GM18499 (cell line): ENCODE results near the gene CACNA1B.

ENCODE experiments used
- ATAC-seq: cut with Tn5 transposase; IDR thresholded peaks from one replicate; pipeline ENCODE4 v1.9.1; 2021; ENCODE audit warnings: moderate number of reproducible peaks; ENCODE audit not compliant: insufficient read depth, unreplicated experiment

The CACNA1B gene

GRCh38 chr9:138023394-138024124 lies 146.0 kb downstream of the CACNA1B start:
- no peak for ATAC-seq

GRCh38 chr9:138024131-138024530 lies 146.5 kb downstream of the CACNA1B start:
- ATAC-seq: no peak

GRCh38 chr9:138024831-138025291 lies 147.3 kb downstream of the CACNA1B start:
- ATAC-seq: no peak

GRCh38 chr9:138025417-138025816 lies 147.8 kb downstream of the CACNA1B start:
- no peak for ATAC-seq

GRCh38 chr9:138025908-138026307 lies 148.3 kb downstream of the CACNA1B start:
- no peak for ATAC-seq

GRCh38 chr9:138028596-138028995 lies 151.0 kb downstream of the CACNA1B start:
- no peak for ATAC-seq

- ATAC-seq: no peak
These were observed 153.6 kb downstream of the CACNA1B start for GRCh38 chr9:138031186-138031585.

GRCh38 chr9:138033950-138034349 lies 156.4 kb downstream of the CACNA1B start:
- ATAC-seq: no peak

GRCh38 chr9:138037140-138037539 lies 159.6 kb downstream of the CACNA1B start:
- no peak for ATAC-seq

GRCh38 chr9:138038244-138038671 lies 160.7 kb downstream of the CACNA1B start:
- no peak for ATAC-seq

- no peak for ATAC-seq
These were observed 163.2 kb downstream of the CACNA1B start for GRCh38 chr9:138040446-138041430.

GRCh38 chr9:138042146-138042545 lies 164.6 kb downstream of the CACNA1B start:
- no peak for ATAC-seq

- ATAC-seq: no peak
These were observed 165.1 kb downstream of the CACNA1B start for GRCh38 chr9:138042640-138043039.

GRCh38 chr9:138043061-138043410 lies 165.5 kb downstream of the CACNA1B start:
- no peak for ATAC-seq

GRCh38 chr9:138043411-138044345 lies 166.1 kb downstream of the CACNA1B start:
- no peak for ATAC-seq

- no peak for ATAC-seq
These were observed 167.2 kb downstream of the CACNA1B start for GRCh38 chr9:138044485-138045383.

GRCh38 chr9:138045541-138046490 lies 168.2 kb downstream of the CACNA1B start:
- ATAC-seq: no peak
